Left ventricle myocardium inferior (tissue), 1 donor: ENCODE measurements around the gene GAS6. TPM values are rescaled to one million over a fixed set of nuclear protein-coding genes. Genes with fewer than 3 reads are reported as not detected.
"Not testable (repeated sequence)": the region's sequence is repeated elsewhere in the genome, so short reads cannot be mapped to it uniquely, and the experiment has no call there.

Source experiments
- DNase-seq: peaks from one replicate; pipeline ENCODE4 v3.0.0-alpha.2; 2020
- H3K27ac ChIP-seq: fragments of 200-600 bp; replicated peaks from 2 replicates; pipeline ENCODE4 v1.8.0; 2021
- H3K27me3 ChIP-seq: fragments of 200-600 bp; 2 replicates; pipeline ENCODE4 v1.8.0; 2021; ENCODE audit warnings: low read depth
- H3K36me3 ChIP-seq: fragments of 200-600 bp; 2 replicates; pipeline ENCODE4 v1.8.0; 2021
- H3K4me1 ChIP-seq: fragments of 200-600 bp; 2 replicates; pipeline ENCODE4 v1.8.0; 2021
- H3K4me3 ChIP-seq: fragments of 200-600 bp; 2 replicates; pipeline ENCODE4 v1.8.0; 2021; ENCODE audit warnings: mild to moderate bottlenecking, moderate library complexity
- H3K9me3 ChIP-seq: fragments of 200-600 bp; replicated peaks from 2 replicates; pipeline ENCODE4 v1.8.0; 2021
- intact Hi-C: fragments of 100-400 bp; cut with micrococcal nuclease; formaldehyde crosslinking; loops from one replicate; pipeline ENCODE4 v1.11.0; 2022
- total RNA-seq: library from RNA; stranded (reverse); fragmentation: NEBNext Ultra II Directional; extraction: Animal tissue kit (Norgen Biotek cat#: 25700); gene quantifications from one replicate; pipeline ENCODE4 v1.2.1, GENCODE V29; 2021
- TF ChIP-seq, protein P1 (sequence below): fragments of 200-600 bp; IDR thresholded peaks from 2 replicates; pipeline ENCODE4 v1.8.0; 2021; ENCODE audit warnings: antibody characterized with exemption, mild to moderate bottlenecking, borderline replicate concordance
- donor health status: DM: no; HTN: yes; CAD: no; lungs with severe emphysema.

Gene GAS6
- total RNA-seq, 1 donor from 2014 or later, result 186 TPM

DNA sequence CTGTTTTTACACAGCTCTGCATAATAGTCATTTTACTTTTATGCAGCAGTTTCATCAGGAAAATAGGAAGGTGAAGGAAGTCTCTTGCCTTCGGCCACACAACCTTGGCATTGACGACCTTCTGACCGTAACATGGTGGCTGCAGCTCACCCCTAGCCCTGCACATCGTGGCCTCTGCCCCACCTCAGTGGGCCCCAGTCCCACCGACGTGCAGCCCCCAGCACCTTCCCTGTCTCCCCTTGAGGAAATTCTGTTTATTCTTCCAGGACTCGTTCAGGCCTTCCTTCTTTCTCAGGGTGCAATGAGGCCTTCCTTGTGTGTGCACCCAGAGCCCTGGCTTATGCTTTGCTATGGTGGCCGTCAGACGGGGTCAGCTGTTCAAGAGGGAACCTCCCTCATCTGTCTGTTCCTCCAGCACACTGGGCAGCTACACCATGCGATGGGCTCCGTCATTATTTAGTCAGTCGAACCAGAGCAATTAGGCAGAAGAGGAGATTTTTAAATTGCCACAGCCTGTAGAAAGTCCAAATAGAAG lies 71.6 kb downstream of the GAS6 start:
- no peaks in the 10 kb centered on the region for H3K4me1 ChIP-seq
- TF ChIP-seq, protein P1, sequence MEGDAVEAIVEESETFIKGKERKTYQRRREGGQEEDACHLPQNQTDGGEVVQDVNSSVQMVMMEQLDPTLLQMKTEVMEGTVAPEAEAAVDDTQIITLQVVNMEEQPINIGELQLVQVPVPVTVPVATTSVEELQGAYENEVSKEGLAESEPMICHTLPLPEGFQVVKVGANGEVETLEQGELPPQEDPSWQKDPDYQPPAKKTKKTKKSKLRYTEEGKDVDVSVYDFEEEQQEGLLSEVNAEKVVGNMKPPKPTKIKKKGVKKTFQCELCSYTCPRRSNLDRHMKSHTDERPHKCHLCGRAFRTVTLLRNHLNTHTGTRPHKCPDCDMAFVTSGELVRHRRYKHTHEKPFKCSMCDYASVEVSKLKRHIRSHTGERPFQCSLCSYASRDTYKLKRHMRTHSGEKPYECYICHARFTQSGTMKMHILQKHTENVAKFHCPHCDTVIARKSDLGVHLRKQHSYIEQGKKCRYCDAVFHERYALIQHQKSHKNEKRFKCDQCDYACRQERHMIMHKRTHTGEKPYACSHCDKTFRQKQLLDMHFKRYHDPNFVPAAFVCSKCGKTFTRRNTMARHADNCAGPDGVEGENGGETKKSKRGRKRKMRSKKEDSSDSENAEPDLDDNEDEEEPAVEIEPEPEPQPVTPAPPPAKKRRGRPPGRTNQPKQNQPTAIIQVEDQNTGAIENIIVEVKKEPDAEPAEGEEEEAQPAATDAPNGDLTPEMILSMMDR, result no peak
- DNase-seq, result no peak
- H3K27me3 ChIP-seq, result peaks cover 9% of the 10 kb centered on the region
- intact Hi-C loops, result no loop called here
- H3K36me3 ChIP-seq, result no peaks in the 10 kb centered on the region
- no peaks in the 10 kb centered on the region for H3K9me3 ChIP-seq
- no peak overlapping the region for H3K27ac ChIP-seq
- no peak overlapping the region for H3K4me3 ChIP-seq

DNA sequence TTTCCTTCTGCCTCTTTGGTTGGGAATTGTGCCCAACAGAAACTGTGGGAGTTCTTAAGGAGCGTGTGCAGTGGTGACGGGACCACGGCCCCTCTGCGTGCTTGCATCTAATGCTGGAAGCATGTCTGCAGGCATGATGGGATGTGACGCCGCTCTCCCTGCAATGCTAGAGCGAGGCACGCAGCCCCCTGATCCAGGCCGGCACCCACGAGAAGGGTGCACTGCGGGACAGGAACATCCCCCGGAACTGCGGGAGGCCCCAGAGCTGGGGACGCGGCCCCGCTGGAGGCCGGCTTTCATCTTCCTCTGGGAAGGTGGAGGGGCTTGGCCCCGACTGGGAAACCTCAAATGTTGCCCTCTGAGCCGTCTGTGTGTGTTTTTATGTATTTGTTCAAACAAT lies 72.1 kb downstream of the GAS6 start:
- no peak overlapping the region for H3K27ac ChIP-seq
- intact Hi-C loops, result no loop called here
- no peak for DNase-seq
- TF ChIP-seq, protein P1, result no peak
- H3K4me1 ChIP-seq, result no peaks in the 10 kb centered on the region
- no peaks in the 10 kb centered on the region for H3K9me3 ChIP-seq
- no peak overlapping the region for H3K4me3 ChIP-seq
- no peaks in the 10 kb centered on the region for H3K36me3 ChIP-seq
- peaks cover 9% of the 10 kb centered on the region for H3K27me3 ChIP-seq

DNA sequence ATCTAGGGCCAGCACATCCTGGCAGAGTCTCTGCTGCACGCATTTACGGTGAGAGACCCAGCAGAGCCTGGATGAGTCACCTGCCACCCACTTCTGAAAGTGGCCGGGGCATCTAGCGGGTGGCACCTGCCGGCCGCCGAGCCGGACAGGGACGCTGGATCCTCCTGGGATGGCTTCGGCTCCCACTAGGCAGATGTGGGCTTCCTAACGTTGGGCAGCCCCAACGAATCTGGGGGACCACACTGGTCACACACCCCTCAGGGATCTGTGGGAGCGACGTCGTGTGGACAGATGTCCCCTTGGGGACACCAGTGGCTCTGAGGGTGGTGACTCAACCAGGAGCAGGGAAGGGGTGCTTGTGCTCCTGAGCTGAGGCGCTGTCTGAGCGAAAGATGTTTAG lies 72.7 kb downstream of the GAS6 start:
- no peak overlapping the region for H3K4me3 ChIP-seq
- H3K27ac ChIP-seq, result no peak overlapping the region
- intact Hi-C loops, result no loop called here
- TF ChIP-seq, protein P1, result no peak
- H3K4me1 ChIP-seq, result no peaks in the 10 kb centered on the region
- H3K36me3 ChIP-seq, result no peaks in the 10 kb centered on the region
- H3K27me3 ChIP-seq, result peaks cover 9% of the 10 kb centered on the region
- no peak for DNase-seq
- no peaks in the 10 kb centered on the region for H3K9me3 ChIP-seq

DNA sequence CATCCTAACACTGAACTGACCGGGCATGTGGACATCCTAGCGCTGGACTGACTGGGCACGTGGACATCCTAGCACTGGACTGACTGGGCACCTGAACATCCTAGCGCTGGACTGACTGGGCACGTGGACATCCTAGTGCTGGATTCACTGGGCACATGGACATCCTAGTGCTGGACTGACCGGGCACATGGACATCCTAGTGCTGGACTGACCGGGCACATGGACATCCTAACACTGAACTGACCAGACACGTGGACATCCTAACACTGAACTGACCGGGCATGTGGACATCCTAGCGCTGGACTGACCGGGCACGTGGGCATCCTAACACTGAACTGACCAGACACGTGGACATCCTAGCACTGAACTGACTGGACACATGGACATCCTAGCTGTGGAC lies 73.9 kb downstream of the GAS6 start:
- intact Hi-C loops, H3K27me3 ChIP-seq, H3K4me3 ChIP-seq, DNase-seq, H3K36me3 ChIP-seq, H3K9me3 ChIP-seq, H3K4me1 ChIP-seq, H3K27ac ChIP-seq: not testable (repeated sequence)

DNA sequence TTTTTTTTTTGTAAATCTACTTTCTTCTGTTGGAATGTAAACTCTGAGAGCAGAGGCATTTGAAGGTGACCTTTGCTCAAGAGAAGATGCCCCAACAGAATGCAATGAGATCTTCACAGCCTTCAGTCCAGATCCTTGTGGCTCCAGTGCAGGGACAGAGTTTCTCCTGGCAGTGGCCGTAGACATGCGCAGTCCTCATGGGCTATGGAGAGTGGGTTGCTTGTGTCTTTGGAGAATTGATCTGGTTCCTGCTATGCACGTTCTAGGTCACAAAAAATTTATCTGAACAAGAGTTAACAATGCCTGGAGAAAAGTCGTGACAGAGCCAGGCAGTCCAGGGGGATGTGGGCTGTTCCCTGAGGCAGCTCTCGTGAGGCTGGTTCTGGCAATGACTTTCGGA lies 74.7 kb downstream of the GAS6 start:
- intact Hi-C loops, result no loop called here
- TF ChIP-seq, protein P1, result no peak
- no peaks in the 10 kb centered on the region for H3K9me3 ChIP-seq

DNA sequence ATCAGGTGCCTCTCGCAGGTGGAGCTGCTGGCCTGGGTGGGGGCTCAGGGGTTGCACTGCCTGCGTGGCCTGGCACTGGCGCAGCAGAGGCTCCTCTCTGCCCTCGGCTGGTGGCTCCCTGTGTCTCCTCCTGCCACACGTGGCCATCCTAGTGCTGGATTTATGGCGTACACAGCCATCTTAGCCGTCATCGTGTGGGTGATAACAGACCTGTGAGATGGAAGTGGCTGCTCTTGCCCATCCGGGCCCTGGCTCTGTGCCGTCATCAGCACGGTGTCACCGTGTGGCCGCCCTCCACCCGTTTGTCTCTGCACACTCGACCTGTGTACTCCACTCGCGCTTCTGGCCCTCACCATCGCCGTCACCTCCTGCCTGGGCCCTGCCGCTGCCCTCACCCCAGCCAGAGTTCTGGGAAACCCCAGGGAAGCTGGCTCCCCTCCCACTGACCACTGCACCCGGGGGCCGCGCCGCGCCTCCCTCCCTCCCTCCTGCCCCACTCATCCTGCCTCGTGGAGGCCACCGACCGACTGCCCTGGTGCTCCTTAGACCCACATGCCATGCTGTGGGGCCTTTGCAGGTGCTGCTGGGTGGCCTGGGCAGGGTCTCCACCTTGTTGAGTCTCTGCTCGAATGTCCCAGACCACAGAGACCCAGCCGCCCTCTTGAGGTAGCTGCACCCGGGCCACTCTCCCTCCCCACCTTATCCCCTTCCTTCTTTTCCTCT lies 75.3 kb downstream of the GAS6 start:
- Histone ChIP-seq H3K9me3 (no peaks in the 10 kb centered on the region), H3K4me3 (no peak overlapping the region), H3K27ac (no peak overlapping the region), H3K27me3 (peaks cover 5% of the 10 kb centered on the region), H3K36me3 (no peaks in the 10 kb centered on the region), H3K4me1 (no peaks in the 10 kb centered on the region)
- intact Hi-C loops, result no loop called here
- TF ChIP-seq, protein P1, result no peak
- DNase-seq, result no peak

More for the DNA sequence above, 74.7 kb downstream of the GAS6 start:
- DNase-seq, result no peak
- Histone ChIP-seq H3K27me3 (peaks cover 9% of the 10 kb centered on the region), H3K4me3 (no peak overlapping the region), H3K4me1 (no peaks in the 10 kb centered on the region), H3K36me3 (no peaks in the 10 kb centered on the region), H3K27ac (no peak overlapping the region)
